OCI-M2 (cell line): Measurements from ENCODE around the gene B4GALT5.
A peak's percentile ranks its signal among the peaks of the same experiment; 100 is the strongest.

ENCODE experiments used
- DNase-seq: peaks from one replicate; lab custom pipeline; 2025; ENCODE audit not compliant: unreplicated experiment; lab: John Stamatoyannopoulos, UW

B4GALT5 gene

GRCh38 chr20:49610691-49611538, 102.8 kb downstream of the B4GALT5 start:
- DNase-seq, result peak; percentile 82

DNA sequence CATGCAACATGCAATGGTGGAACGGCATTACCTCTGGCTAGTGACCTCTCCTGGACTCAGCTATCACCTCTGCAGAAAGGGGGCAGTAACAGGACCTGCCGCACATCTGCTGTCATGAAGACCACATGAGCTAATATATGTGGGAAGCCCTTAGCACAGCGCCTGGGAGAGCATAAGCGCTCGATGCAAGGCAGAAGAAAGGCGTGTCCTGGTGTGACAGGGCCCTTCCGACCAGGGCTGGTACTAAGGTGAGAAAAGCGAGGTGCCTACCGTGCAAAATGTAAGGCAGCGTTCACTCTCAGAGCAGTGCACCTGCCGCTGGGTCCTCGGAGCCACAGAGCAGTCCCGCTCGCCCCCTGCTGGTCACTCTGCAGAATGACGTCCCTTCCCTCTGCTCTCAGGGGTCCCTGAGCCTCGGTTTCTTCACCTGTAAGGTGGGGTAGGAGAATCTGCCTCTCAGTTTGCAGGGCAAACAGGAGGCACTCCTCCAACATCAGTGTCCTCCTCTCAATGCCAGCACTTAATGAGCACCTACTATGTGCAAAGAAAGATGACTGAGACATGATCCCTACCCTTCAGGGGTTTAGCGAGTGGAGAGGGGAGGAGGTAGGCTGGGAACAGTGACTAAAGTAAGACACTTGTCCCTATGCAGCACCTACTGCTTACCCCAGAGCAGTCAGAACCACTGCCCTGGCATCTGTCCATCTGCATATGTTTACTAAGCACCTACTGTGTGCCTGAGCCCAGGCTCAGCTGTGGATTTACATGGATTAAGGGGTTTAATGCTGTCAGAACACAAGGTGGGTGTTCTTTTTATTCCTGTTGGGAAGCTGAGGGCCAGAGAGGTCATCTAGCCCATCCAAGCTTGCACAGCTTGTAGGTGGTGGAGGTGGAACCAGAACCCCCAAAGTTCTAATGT, 104.7 kb downstream of the B4GALT5 start:
- no peak for DNase-seq

- no peak for DNase-seq
Observed at GRCh38 chr20:49607568-49607967, 106.1 kb downstream of the B4GALT5 start.

DNA sequence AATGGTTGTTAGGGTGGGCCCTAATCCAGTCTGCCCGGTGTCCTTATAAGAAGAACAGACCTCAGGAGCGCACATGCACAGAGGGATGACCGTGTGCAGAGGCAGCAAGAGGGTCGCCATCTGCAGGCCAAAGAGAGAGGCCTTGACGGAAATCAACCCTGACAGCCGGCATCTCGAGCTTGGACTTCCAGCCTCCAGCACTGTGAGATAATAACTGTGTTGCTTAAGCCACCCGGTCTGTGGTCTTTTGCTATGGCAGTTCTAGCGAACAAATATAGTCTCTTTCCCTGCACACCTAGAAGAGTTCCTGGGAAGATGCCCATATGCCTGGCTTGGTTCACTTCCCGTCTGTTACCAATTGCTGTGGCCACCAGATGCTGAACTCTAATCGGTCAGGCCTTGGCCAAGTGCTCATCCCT, 110.5 kb downstream of the B4GALT5 start:
- DNase-seq, result no peak

GRCh38 chr20:49602345-49603208, 111.1 kb downstream of the B4GALT5 start:
- no peak for DNase-seq

DNA sequence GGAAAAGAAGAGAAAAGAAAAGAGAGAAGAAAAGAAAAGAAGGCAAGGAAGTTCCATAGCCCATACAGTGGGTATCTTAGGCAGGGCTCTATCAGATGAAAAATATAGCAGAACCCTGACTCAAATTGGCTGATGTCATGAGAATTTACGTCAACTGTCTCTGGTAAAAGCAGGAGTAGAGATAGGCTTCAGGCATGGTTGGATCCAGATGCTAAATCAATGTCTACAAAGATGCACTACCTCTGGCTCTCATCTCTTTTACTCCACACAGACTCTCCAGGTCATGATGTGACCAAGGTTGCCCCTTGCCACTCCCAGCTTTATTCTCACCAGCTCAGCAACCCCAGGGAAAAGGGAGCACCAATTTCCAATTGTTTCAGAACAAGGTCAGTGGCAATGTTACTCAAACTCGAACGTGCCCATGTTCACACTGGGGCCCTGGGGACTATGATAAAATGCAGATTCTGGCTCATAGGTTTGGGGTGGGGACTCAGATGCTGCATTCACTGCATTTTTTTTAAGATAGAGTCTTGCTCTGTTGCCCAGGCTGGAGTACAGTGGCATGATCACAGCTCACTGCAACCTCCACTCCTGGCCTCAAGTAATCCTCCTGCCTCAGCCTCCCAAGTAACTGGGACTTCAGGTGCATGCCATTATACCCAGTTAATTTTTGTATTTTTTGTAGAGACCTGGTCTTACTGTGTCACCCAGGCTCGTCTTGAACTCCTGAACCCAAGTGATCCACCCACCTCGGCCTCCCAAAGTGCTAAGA, 112.3 kb downstream of the B4GALT5 start:
- DNase-seq, result no peak

GRCh38 chr20:49599746-49600113, 113.9 kb downstream of the B4GALT5 start:
- no peak for DNase-seq

- DNase-seq, result no peak
Observed at GRCh38 chr20:49597825-49598395, 115.8 kb downstream of the B4GALT5 start.

DNA sequence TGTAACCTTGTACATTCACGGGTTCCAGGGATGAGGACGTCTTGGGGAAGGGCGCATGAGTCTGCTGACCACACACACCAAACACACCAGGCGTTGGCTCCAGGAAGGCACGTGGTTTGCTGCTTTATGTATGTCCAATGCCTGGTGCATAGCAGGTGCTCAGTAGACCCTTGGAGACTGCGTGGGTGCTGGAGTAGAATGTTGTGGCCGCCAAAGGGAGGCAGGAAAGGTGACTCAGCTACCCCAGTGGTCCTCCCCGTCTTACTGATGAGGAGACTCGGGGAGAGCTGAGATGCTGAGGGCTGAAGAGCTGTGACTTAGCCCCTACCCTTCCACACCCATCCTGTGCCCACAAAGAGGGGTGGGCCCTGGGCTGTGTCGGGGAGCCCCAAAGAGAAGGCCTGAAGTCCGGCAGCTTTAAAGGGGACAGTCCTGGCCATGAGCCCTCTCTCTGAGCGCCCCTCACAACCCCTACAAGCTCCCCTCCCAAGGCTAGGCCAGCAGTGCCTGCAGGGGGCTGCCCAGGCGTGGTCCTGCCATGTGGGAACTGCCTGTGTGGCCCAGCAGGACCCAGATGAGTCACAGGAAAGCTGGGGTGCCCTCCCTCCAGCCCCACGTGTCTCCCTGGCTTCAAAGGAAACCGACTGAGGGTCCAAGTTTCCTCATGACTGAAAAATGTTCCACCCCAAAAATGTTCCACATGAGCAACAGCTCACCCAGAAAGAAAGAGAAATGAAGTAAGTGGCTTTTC, 117.7 kb downstream of the B4GALT5 start:
- DNase-seq, result no peak

- DNase-seq, result no peak
Observed at GRCh38 chr20:49595346-49595745, 118.3 kb downstream of the B4GALT5 start.

GRCh38 chr20:49594931-49595315, 118.8 kb downstream of the B4GALT5 start:
- DNase-seq, result no peak

DNA sequence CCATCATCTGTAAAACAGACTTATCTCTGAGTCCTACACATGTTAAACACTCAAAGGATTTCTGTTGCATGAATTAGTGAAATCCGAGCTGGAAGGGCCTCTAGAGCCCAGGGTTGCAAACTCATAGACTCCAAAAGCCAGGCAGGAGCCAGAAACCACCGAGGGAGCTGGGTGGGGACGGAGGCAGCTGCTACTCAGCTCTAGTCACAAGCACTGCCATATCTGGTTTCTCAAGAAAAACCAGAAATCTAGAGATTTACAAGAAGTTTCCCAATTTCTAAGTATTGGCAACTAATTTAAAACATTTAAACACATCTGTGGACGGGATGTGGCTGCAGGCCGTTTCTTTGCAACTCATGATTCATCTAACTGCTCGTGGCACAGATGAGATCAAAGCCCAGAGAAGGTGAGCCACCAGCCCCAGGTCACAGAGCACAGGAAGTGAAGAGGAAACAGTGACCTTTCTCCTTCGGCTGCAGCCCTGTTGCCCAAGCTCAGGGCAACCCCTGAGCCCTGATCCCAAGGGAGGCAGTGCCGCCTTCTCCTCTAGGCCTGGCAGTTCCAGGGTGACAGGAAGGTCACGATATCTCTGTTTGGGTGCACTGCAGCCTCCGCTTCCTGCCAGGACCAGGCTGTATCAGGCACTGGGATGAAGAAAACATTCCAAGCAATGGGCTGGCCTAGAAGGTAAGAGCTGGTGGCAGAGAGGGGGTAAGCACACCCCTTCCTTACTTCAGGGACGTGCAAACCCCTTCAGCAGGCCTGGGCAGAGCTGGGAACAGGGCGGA, 119.3 kb downstream of the B4GALT5 start:
- DNase-seq, result no peak

- no peak for DNase-seq
Observed at GRCh38 chr20:49593466-49594142, 120.1 kb downstream of the B4GALT5 start.

- no peak for DNase-seq
Observed at GRCh38 chr20:49592120-49592519, 121.6 kb downstream of the B4GALT5 start.

DNA sequence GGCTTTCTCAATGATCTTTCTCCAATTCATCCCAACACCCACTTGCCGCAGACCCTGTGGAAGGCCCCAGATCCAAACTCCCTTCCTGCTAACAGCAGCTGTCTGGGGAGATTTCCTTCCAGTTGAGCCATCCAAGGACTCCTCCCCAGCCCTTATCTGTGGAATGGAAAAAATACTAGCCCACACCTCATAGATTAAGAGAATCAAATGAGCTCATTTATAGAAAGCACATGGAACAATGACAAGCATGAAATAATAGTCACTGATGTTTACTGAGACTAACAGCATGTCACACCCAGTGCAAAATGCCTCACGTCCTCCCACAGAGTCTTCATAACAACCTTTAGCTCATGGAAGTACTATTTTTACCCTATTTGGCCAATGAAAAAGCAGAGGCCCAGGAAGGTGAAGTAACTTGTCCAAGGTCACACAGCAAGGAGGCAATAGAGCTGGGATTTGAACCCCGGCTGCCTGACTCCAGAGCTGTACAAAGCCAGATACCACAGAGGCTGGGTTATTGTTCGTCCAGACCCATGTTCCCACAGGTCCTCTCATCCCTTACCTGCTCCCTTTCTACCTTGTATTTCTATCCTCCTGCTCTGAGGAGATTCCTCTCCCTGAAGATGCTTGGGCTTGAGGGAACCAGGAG, 122.3 kb downstream of the B4GALT5 start:
- no peak for DNase-seq

DNA sequence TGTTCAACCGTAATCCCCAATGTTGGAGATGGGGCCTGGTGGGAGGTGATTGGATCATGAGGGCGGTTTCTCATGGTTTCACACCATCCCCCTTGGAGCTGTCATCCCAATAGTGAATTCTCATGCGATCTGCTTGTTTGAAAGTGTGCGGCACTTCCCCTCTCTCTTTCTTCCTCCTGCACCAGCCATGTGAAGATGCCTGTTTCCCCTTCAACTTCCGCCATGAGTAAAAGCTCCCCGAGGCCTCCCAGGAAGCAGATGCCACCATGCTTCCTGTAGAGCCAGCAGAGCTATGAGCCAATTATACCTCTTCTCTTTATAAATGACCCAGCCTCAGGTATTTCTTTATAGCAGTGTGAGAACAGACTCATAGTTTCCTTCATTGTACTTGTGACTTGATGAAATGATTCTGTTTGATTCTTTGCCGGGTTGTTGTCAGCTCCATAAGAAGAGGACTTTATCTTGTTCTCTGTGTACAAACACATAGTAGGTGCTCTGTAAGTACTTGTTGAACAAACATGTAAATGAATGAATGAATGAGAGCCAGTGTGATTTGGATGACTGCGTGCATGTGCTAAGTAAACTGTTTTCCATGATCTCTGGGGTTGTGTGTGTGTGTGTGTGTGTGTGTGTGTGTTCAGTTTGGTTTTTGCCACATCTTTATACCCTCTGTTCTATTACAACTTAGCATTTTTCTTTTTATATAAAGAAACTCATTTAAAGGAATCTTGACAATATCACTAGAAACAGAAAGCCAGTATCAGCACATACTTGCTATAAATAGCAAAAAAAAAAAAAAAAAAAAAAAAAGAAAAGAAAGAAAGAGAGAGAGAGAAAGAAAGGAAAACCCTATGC, 123.3 kb downstream of the B4GALT5 start:
- no peak for DNase-seq

GRCh38 chr20:49589747-49590146, 123.9 kb downstream of the B4GALT5 start:
- DNase-seq, result no peak
